WTC11 (cell line): ENCODE measurements around the gene CATSPERB.

Experiments
- FOXP1 ChIP-seq: sonication (generic); formaldehyde crosslinking; IDR thresholded peaks from 2 replicates; pipeline ENCODE4 v1.8.0; 2022; ENCODE audit warnings: missing genetic modification reagents, mild to moderate bottlenecking, moderate library complexity, borderline replicate concordance
- IRF2 ChIP-seq: sonication (generic); formaldehyde crosslinking; IDR thresholded peaks from 2 replicates; pipeline ENCODE4 v1.8.0; 2022; ENCODE audit warnings: low read depth, missing genetic modification reagents, borderline replicate concordance
- SOX15 ChIP-seq: fragments of 250-450 bp; sonication (Bioruptor Pico); IDR thresholded peaks from 2 replicates; pipeline ENCODE4 v1.9.0; 2021; ENCODE audit warnings: mild to moderate bottlenecking

DNA sequence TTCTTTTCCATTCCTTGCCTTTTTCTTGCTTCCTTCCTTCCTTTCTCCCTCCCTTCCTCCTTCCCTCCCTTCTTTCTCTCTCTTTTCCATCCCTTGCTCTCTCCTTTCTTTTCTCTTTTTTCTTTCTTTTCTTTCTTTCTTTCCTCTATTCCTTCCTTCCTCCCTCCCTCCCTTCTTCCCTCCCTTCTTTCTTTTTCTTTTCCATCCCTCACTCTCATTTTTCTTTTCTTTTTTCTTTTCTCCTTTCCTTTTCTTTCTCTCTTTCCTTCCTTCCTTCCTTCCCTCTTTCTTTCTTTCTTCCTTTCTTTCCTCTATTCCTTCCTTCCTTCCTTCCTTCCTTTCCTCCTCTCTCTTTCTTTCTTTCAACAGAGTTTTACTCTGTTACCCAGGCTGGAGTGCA, 186.7 kb downstream of the CATSPERB start:
- TF ChIP-seq IRF2 (CRISPR knock-in tag) (no peak), SOX15 (CRISPR knock-in tag) (no peak), FOXP1 (no peak)
